HG02642 (cell line): ENCODE data around the gene RTN4.

Experiments used
- ATAC-seq: cut with Tn5 transposase; IDR thresholded peaks from one replicate; pipeline ENCODE4 v1.9.1; 2021; ENCODE audit warnings: mild to moderate bottlenecking; ENCODE audit not compliant: unreplicated experiment, poor library complexity

Gene RTN4

DNA sequence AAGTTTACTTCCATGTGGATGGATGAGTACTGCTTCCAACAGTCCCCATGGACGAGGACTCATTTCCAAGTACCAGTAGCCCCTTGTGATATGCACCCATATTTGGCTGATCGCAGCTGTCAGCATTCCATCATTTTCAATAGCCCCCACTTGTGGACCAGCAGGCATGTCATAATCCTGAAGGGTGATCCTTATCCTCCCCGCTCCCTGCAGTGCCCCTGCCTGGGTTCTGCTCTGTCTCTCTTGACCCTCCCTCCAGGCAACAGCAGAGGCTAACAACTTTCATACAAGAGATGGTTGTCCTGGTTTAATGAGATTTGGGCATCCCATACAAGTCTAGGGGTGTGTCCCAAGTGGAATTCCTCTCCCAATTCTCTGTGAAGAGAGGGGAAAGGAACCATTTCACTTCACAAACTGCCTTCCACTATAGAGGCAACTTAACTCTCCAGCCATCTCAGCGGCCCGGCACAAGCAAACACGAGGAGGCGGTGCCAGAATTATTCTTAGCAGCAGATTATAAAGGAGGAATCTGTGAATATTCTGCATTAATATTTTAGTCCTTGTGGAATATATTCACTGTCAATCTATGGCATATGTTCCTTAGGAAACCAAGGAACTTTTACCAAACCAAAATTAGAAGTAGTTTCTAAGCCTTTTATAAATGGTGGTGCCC, 110.7 kb downstream of the RTN4 start:
- ATAC-seq, result no peak

DNA sequence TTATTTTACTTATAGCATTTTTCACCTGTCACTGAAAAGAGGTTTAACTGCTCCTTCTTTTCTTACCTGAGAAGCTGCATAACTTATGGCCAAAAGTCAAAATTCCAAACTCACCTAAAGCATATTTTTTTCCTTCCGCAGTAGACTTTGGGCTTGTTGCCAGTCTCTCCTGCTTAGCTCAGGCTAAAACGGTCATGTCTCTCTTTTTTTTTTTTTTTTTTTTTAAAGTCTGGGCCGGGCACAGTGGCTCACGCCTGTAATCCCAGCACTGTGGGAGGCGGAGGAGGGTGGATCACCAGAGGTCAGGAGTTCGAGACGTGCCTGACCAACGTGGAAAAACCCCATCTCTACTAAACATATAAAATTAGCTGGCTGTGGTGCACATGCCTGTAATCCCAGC, 113.5 kb downstream of the RTN4 start:
- no peak for ATAC-seq

DNA sequence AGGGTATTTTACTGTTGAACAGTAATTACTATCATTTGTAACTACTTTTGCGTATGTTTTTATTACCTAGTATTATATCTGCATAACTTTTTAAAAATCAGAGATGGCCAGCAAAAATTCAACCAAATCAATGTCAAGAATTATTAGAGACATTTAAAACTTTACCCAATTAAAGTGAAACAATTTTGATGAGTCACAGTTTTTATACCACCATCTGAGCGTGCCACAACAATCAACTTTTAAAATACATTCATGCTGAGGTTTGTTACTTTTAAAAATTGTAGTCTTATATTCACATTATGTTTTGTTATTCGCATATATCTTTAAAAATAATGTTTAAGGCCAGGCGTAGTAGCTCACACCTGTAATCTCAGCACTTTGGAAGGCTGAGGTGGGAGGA, 114.9 kb downstream of the RTN4 start:
- no peak for ATAC-seq

DNA sequence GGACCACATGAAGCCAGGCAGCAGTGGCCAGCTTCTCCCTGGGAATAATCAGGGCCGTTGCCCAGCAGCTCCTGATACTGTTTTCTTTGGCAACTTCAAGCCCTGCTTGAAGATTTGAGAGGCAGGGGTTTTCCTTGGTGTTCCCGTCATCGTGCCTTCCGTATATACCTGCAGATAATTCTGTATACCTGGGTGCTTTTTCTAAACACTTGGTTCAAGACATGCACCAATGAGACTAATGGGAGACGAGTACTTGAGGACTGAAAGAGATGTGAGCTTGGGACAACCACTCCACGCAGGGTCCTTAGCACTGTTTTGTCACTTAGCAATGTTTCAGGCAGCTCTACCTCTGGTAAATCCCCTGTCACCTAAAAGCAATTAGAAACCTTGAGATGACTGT, 118.8 kb downstream of the RTN4 start:
- no peak for ATAC-seq

DNA sequence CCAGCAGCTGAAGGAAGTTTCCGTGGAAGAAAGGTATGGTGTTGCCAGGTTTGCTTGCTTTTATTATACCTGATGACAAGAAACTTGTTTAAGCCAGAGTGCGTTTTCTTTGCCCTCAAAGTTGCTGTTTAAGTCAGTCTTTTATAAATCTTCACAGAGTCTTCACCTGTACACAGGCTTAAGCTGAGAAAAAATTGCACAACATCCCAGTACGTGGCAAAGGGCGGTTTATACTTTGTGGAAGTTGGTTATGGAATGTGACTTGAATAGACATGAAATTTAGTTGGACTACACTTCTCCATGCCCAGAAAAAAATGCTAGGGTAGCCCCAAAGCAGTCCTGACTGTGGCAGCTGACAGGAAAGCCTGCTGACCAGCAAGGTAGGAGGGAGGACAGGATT, 121.5 kb downstream of the RTN4 start:
- no peak for ATAC-seq

DNA sequence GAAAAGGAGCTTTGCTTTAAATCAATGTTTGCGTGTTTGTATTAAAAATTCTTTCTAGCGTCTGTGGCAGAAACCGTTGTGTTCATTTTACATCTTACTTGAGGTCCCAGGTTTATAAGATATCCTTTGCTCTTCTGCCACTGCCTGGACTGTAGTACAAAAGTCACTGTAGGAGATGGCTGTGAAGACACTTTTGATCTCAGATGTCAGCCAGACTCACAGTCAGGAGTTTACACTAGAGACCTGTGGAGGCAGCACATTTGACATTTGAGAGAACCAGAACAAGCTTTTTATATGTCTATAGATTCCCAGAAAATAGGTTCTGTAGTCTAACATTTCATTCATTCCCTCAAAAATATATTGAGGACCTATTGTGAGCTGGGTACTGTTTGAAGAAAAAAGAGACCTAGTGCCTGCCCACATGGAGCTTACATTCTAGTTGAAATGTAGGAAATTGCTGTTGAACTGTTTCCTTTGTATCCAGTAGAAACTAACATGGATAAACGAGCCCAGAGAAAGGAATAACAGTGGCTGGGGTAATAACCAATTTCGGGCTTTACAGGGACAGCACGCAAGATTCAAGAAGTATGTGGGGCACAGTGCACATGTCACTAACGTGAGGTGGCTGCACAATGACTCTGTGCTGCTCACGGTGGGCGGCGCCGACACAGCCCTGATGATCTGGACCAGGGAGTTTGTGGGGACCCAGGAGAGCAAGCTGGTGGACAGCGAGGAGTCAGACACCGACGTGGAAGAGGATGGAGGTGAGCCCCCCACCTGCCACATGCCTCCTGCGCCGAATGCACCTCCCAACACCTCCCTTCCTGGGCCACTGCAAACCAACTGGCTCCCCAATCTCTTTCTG, 122.3 kb downstream of the RTN4 start:
- ATAC-seq, result no peak

DNA sequence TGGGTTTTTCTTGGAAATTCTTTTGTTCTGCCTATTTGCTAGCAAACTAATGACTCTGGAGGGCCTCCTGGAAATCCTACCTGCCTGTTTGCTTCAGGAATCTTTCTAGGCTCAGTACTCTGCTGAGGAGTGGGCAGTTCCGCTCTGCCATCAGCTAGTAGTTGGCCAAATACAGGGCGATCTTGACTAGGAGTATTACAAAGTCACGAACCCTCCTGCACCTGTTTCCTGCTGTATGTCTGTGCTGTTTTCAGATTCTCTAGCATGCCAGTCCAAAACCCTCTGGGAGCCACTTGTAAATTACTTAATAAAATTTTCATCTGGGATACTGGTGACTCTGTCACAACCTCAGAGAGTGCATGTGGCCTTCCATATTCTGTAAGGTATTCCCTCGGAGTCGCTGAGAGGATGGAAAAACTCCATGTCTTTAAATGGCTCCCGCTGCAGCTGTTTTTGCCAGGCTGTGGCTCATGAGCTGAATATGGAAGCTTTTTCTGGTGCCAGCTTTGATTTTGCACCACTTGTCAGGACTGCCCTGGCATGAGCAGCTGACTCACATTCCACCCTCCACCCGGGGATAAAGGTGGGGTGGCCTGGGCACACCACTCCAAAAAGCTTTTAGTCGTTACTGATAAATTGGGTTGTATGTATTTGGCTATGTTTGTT, 123.0 kb downstream of the RTN4 start:
- no peak for ATAC-seq

DNA sequence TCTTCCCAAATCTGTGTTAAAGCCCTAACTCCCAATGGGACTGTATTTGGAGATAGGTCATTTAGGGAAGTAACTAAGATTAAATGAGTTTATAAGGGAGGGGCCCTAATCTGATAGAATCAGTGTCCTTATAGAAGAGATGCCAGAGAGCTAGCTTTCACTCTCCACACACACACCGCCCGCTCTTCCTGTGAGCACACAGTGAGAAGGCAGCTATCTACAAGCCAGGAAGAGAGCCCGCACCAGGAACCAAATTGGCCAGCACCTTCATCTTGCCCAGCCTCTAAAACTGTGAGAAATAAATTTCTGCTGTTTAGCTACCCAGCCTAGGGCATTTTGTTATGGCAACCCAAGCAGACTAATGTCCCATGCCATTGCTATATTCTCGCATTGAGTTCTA, 125.2 kb downstream of the RTN4 start:
- ATAC-seq, result no peak

DNA sequence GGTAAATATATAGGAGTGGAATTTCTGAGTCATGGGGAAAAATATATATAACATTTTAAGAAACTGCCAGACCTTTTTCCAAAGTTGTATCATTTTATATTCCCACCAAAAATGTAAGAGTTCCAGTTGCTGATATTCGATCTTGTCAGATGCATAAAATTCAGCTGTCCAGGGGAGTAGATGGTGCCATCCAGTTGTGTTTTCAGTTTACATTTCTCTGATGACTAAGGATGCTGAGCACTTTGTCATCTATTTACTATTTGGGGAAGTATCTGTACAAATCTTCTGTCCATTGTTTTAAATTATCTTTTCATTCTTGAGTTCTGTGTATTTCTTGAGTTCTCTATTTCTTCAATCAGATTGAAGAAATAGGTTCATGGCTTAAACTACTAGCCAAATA, 126.1 kb downstream of the RTN4 start:
- ATAC-seq, result no peak
